ENCODE measurements around the gene VWA3B. TPM values are rescaled to one million over a fixed set of nuclear protein-coding genes. Genes with fewer than 3 reads are reported as not detected.

VWA3B gene
- 0.17 TPM in 1 of 2 replicates, not detected in the other for total RNA-seq

GRCh38 chr2:98086491-98087446, at the start of gene VWA3B:
VWA3B (plus strand) TSS chr2:98087167; CDS start chr2:98093093, 5,926 bp downstream.

GRCh38 chr2:98346311-98347236, 259.6 kb downstream of the VWA3B start, which contains the start of gene CNGA3:
CNGA3 (plus strand) TSS chr2:98346456; CDS start chr2:98369976, 23,520 bp downstream.

Other genes with a start within 250 kb of the VWA3B start
- gene TMEM131, start 91.2 kb upstream of the VWA3B start, total RNA-seq: 36.4 and 50.5 TPM in 2 replicates

All from smooth muscle cell of trachea (primary cell).